Right lobe of liver (tissue), 6 donors: ENCODE data around the gene BEND7. TPM values are rescaled to one million over a fixed set of nuclear protein-coding genes. Genes with fewer than 3 reads are reported as not detected.

Experiments used
- ATAC-seq, 4 donors: fragments of 200-7000 bp; cut with Tn5 transposase; one replicate each; pipeline ENCODE4 v1.9.1; 2020; ENCODE audit warnings: mild to moderate bottlenecking in 4 of 4, moderate library complexity in 4 of 4
- DNase-seq, 3 donors: peaks; one replicate each; pipeline ENCODE4 v3.0.0-alpha.2; 2020
- H3K27ac ChIP-seq, 3 donors: fragments of 200-600 bp; one replicate each; pipeline ENCODE4 v1.8.0; 2022
- H3K27me3 ChIP-seq, 2 donors: fragments of 200-600 bp; one replicate each; pipeline ENCODE4 v1.8.0; 2022
- H3K36me3 ChIP-seq, 4 donors: fragments of 200-600 bp; sonication (generic) in 1 of 4; one replicate each; pipeline versions ENCODE4 v1.5.1 to v1.8.0; 2017 to 2022; ENCODE audit warnings: control low read depth in 1 of 4
- H3K4me1 ChIP-seq, 4 donors: fragments of 200-600 bp; sonication (generic) in 1 of 4; one replicate each; pipeline versions ENCODE4 v1.5.1 to v1.8.0; 2017 to 2022; ENCODE audit warnings: control low read depth in 1 of 4
- H3K4me3 ChIP-seq, 3 donors: fragments of 200-600 bp; one replicate each; pipeline ENCODE4 v1.8.0; 2022
- H3K9me3 ChIP-seq, 4 donors: fragments of 200-600 bp; sonication (generic) in 1 of 4; one replicate each; pipeline versions ENCODE4 v1.5.1 to v1.8.0; 2017 to 2022; ENCODE audit warnings: control low read depth in 1 of 4
- CTCF ChIP-seq, 4 donors: fragments of 200-600 bp in 3 of 4; fragments of 450-650 bp in 1 of 4; IDR thresholded peaks; one replicate each; pipeline versions ENCODE4 v1.5.1 to v1.8.0; 2016 to 2022; ENCODE audit warnings: antibody characterized with exemption in 4 of 4, mild to moderate bottlenecking in 2 of 4
- POLR2A ChIP-seq: fragments of 450-650 bp; IDR thresholded peaks from one replicate; pipeline ENCODE4 v1.6.1; 2017; ENCODE audit warnings: antibody characterized with exemption, mild to moderate bottlenecking
- WGBS: methylation state at CpG from one replicate; pipeline ENCODE4 v1.1.6; 2018; ENCODE audit warnings: low coverage, low lambda C conversion rate; ENCODE audit not compliant: insufficient coverage; ENCODE audit errors: missing lambda C conversion rate; 5-methylcytosine and 5-hydroxymethylcytosine counted together
- intact Hi-C, 2 donors: fragments of 100-400 bp; cut with DNase I; formaldehyde crosslinking; loops; one replicate each; pipeline versions ENCODE4 v1.11.2 to v1.14.1; 2022
- total RNA-seq, 6 experiments: library from RNA; depleted of rRNA in 2 of 6; stranded (reverse); fragments of >200 nt in 2 of 6; fragmentation: NEBNext Ultra II Directional in 3 of 6; extraction: Animal tissue kit (Norgen Biotek cat#: 25700) in 3 of 6; gene quantifications; one replicate each; pipeline versions ENCODE4 v1.1.0 to v1.2.4, GENCODE V29; 2016 to 2023
- donor health status: DM: no; HTN: yes; CAD: no.
- donor health status: DM: no; HTN: no; CAD: no.
- donor health status: DM: no; HTN: no; CAD: no.
- donor health status: DM: no; HTN: yes; CAD: no.
- donor health status: DM: no; HTN: yes; CAD: no.

BEND7 gene
- total RNA-seq, 6 experiments from 2014 or later, result 14.5 to 21.5 (median 15.6) TPM

- TF ChIP-seq CTCF (IDR thresholded peaks at IDR 0.05) (no peak), POLR2A (no peak)
- no peak for DNase-seq
- 76% methylated on average over 6 of the region's 11 CpGs for WGBS
- intact Hi-C loops, result no loop called here
- no peaks in the 10 kb centered on the region for H3K27me3 ChIP-seq
- no peaks in the 10 kb centered on the region for H3K9me3 ChIP-seq
- H3K4me3 ChIP-seq, result no peak overlapping the region
- H3K27ac ChIP-seq, result no peak overlapping the region
- no peaks in the 10 kb centered on the region for H3K36me3 ChIP-seq
- no peak for ATAC-seq
- H3K4me1 ChIP-seq, result no peaks in the 10 kb centered on the region
Observed at GRCh38 chr10:13503745-13504463, 24.9 kb downstream of the BEND7 start.

GRCh38 chr10:13502380-13502779 is 26.4 kb downstream of the BEND7 start:
- Histone ChIP-seq H3K27me3 (no peaks in the 10 kb centered on the region), H3K36me3 (no peaks in the 10 kb centered on the region), H3K9me3 (no peaks in the 10 kb centered on the region), H3K27ac (no peak overlapping the region), H3K4me1 (no peaks in the 10 kb centered on the region), H3K4me3 (no peak overlapping the region)
- DNase-seq (no peak), ATAC-seq (no peak)
- TF ChIP-seq CTCF (IDR thresholded peaks at IDR 0.05) (no peak), POLR2A (no peak)
- WGBS, result 85% methylated on average over 9 of the region's 9 CpGs
- intact Hi-C loops, result no loop called here

GRCh38 chr10:13500201-13500600 is 28.6 kb downstream of the BEND7 start:
- H3K27me3 ChIP-seq, result no peaks in the 10 kb centered on the region
- DNase-seq, result no peak
- peaks cover 0 to 4% (median 0%) of the 10 kb centered on the region in 4 donors for H3K36me3 ChIP-seq
- no peak overlapping the region for H3K4me3 ChIP-seq
- no peak for ATAC-seq
- no peaks in the 10 kb centered on the region for H3K9me3 ChIP-seq
- 87% methylated on average over 3 of the region's 9 CpGs for WGBS
- intact Hi-C loops, result no loop called here
- H3K27ac ChIP-seq, result no peak overlapping the region
- TF ChIP-seq POLR2A, result no peak
- no peak for TF ChIP-seq CTCF (IDR thresholded peaks at IDR 0.05)
- H3K4me1 ChIP-seq, result no peaks in the 10 kb centered on the region

- WGBS, result 94% methylated on average over 5 of the region's 5 CpGs
- Histone ChIP-seq H3K4me3 (no peak overlapping the region), H3K4me1 (no peaks in the 10 kb centered on the region), H3K27ac (no peak overlapping the region), H3K36me3 (peaks cover 0 to 4% (median 0%) of the 10 kb centered on the region in 4 donors), H3K9me3 (no peaks in the 10 kb centered on the region), H3K27me3 (no peaks in the 10 kb centered on the region)
- ATAC-seq (no peak), DNase-seq (no peak)
- TF ChIP-seq POLR2A (no peak), CTCF (IDR thresholded peaks at IDR 0.05) (no peak)
- intact Hi-C loops, result no loop called here
Observed at GRCh38 chr10:13499150-13499549, 29.7 kb downstream of the BEND7 start.
